Frontal cortex (tissue), 4 donors: ENCODE measurements around the gene MIA3. TPM values are rescaled to one million over a fixed set of nuclear protein-coding genes. Genes with fewer than 3 reads are reported as not detected.

Experiments used
- DNase-seq, 2 donors: peaks; one replicate each; pipeline ENCODE4 v3.0.0; 2012; ENCODE audit warnings: low spot score in 2 of 2
- FAIRE-seq: peaks from 2 replicates; lab custom pipeline; 2012; peaks lifted over from hg19 to GRCh38; lab: Jason Lieb, UNC
- total RNA-seq: library from RNA; depleted of rRNA; stranded (reverse); fragments of >200 nt; gene quantifications from one replicate; pipeline ENCODE4 v1.2.3, GENCODE V29; 2014
- donor health status: control.
- donor health status: control.
- donor health status: control.

MIA3 gene
- total RNA-seq, 1 donor from 2014 or later: 46.5 TPM

- DNase-seq (peak; percentile 69 to 82), FAIRE-seq (no peak)
Measured at GRCh38 chr1:222713091-222713961, 95.4 kb downstream of the MIA3 start.

DNA sequence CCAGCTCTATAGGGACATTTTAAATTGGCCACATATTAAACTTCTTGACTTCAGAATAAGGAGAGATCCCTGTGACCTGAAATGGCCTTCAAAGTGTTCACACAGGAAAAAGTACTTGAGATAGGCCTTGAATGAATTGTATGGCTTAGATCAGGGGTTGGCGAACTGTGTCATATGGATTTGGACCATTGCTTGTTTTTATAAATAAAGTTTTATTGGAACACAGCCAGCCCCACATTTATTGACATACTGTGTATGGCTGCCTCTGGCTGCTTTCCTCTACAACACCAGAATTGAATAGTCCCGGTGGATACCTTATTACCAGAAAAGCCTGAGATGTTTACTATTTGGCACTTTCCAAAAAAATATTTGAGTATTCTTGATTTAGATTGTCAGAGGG, 98.5 kb downstream of the MIA3 start:
- no peak for FAIRE-seq
- DNase-seq: no peak

Other genes with a start within 250 kb of the MIA3 start
- gene HHIPL2, start 70.0 kb upstream of the MIA3 start, total RNA-seq: 0.82 TPM
- gene TAF1A, start 28.2 kb upstream of the MIA3 start, total RNA-seq: 23.6 TPM
- gene AIDA, start 94.4 kb downstream of the MIA3 start, total RNA-seq: 25.7 TPM
- 66.0 TPM for gene BROX, start 94.5 kb downstream of the MIA3 start, total RNA-seq
- not detected for gene FAM177B, start 119.1 kb downstream of the MIA3 start, total RNA-seq
- gene DISP1, start 196.9 kb downstream of the MIA3 start, total RNA-seq: 9.0 TPM